ENCODE data around the gene HHAT. TPM values are rescaled to one million over a fixed set of nuclear protein-coding genes. Genes with fewer than 3 reads are reported as not detected.

HHAT gene
- total and polyA plus RNA-seq, 4 donors, result 1.2 to 11.3 (median 3.8) TPM

DNA sequence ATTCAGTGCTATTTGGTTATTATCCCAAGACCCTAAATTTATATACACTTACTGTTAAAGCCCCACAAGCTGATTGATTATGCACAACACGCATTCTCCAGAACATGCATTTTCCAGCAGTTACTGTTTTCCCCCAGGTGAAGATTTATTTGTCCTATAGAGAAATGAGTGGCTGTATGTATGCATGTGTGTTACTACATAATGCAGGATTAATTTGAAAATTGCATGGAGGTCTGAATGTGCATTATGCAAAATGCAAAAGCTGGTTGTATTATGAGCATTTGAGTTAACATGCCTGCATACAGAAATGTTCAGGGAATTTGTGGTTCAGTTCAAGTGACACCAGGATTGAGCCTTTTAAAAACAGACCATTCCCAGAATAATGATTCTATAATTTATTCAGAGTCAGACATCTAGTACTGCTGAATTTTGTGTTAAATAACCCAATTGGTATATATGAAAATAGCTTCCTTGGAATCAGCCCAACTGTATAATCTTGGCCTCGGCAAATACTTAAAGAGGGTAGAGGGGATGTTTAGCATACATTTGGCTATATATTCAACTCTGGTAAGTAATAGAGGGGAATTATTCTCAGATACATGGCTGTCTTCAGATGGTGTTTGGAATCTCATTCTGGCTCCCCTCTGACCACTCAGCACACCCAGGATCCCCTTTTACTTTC is 320.0 kb downstream of the HHAT start:
- peak in 1 of 3 donors; percentile 35 for DNase-seq
- no peaks in the 10 kb centered on the region for H3K36me3 ChIP-seq (ENCODE audit: control insufficient read depth in 4 of 4, insufficient read depth in 4 of 4, low read length in 4 of 4)
- peaks cover 0 to under 1% (median 0%) of the 10 kb centered on the region in 4 donors for H3K9me3 ChIP-seq (ENCODE audit: control insufficient read depth in 4 of 4, insufficient read depth in 3 of 4, low read length in 3 of 4)
- no peak overlapping the region for H3K9ac ChIP-seq (ENCODE audit: insufficient read depth in 1 of 2, low read length in 2 of 2)
- WGBS, 2 donors, result 69 to 91% methylated on average over 2 of the region's 2 CpGs
- ATAC-seq (ENCODE audit: insufficient read depth, low FRiP score), result no peak
- H3K27ac ChIP-seq (ENCODE audit: low read depth in 1 of 2, low read length in 1 of 2), result no peak overlapping the region
- H3K27me3 ChIP-seq (ENCODE audit: control insufficient read depth in 3 of 3, insufficient read depth in 3 of 3, low read length in 2 of 3), result no peaks in the 10 kb centered on the region
- no peak overlapping the region for H3K4me3 ChIP-seq
- TF ChIP-seq, protein P1, sequence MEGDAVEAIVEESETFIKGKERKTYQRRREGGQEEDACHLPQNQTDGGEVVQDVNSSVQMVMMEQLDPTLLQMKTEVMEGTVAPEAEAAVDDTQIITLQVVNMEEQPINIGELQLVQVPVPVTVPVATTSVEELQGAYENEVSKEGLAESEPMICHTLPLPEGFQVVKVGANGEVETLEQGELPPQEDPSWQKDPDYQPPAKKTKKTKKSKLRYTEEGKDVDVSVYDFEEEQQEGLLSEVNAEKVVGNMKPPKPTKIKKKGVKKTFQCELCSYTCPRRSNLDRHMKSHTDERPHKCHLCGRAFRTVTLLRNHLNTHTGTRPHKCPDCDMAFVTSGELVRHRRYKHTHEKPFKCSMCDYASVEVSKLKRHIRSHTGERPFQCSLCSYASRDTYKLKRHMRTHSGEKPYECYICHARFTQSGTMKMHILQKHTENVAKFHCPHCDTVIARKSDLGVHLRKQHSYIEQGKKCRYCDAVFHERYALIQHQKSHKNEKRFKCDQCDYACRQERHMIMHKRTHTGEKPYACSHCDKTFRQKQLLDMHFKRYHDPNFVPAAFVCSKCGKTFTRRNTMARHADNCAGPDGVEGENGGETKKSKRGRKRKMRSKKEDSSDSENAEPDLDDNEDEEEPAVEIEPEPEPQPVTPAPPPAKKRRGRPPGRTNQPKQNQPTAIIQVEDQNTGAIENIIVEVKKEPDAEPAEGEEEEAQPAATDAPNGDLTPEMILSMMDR (IDR thresholded peaks at IDR 0.05; ENCODE audit: control extremely low read depth, extremely low read depth), result no peak
- peaks cover 0 to 34% (median 7%) of the 10 kb centered on the region in 5 donors for H3K4me1 ChIP-seq (ENCODE audit: control insufficient read depth in 5 of 5, insufficient read depth in 5 of 5, low read length in 5 of 5)

GRCh38 chr1:210650403-210650802 is 321.7 kb downstream of the HHAT start:
- WGBS, 2 donors, result 68 to 75% methylated on average over 2 of the region's 2 CpGs
- DNase-seq (peak in 1 of 3 donors; percentile 18), ATAC-seq (ENCODE audit: insufficient read depth, low FRiP score) (no peak)
- Histone ChIP-seq H3K27me3 (ENCODE audit: control insufficient read depth in 3 of 3, insufficient read depth in 3 of 3, low read length in 2 of 3) (no peaks in the 10 kb centered on the region), H3K9me3 (ENCODE audit: control insufficient read depth in 4 of 4, insufficient read depth in 3 of 4, low read length in 3 of 4) (peaks cover 0 to 3% (median 0%) of the 10 kb centered on the region in 4 donors), H3K4me1 (ENCODE audit: control insufficient read depth in 5 of 5, insufficient read depth in 5 of 5, low read length in 5 of 5) (peaks cover 0 to 33% (median 7%) of the 10 kb centered on the region in 5 donors), H3K4me3 (no peak overlapping the region), H3K36me3 (ENCODE audit: control insufficient read depth in 4 of 4, insufficient read depth in 4 of 4, low read length in 4 of 4) (no peaks in the 10 kb centered on the region), H3K9ac (ENCODE audit: insufficient read depth in 1 of 2, low read length in 2 of 2) (no peak overlapping the region), H3K27ac (ENCODE audit: low read depth in 1 of 2, low read length in 1 of 2) (no peak overlapping the region)
- TF ChIP-seq, protein P1 (IDR thresholded peaks at IDR 0.05; ENCODE audit: control extremely low read depth, extremely low read depth), result no peak

GRCh38 chr1:210652329-210652954 is 323.7 kb downstream of the HHAT start:
- no peak for ATAC-seq (ENCODE audit: insufficient read depth, low FRiP score)

More at GRCh38 chr1:210652329-210652954, 323.7 kb downstream of the HHAT start:
- Histone ChIP-seq H3K27ac (ENCODE audit: low read depth in 1 of 2, low read length in 1 of 2) (no peak overlapping the region), H3K9ac (ENCODE audit: insufficient read depth in 1 of 2, low read length in 2 of 2) (no peak overlapping the region), H3K36me3 (ENCODE audit: control insufficient read depth in 4 of 4, insufficient read depth in 4 of 4, low read length in 4 of 4) (no peaks in the 10 kb centered on the region), H3K4me1 (ENCODE audit: control insufficient read depth in 5 of 5, insufficient read depth in 5 of 5, low read length in 5 of 5) (peaks cover 0 to 15% (median 0%) of the 10 kb centered on the region in 5 donors), H3K9me3 (ENCODE audit: control insufficient read depth in 4 of 4, insufficient read depth in 3 of 4, low read length in 3 of 4) (peaks cover 0 to 6% (median 2%) of the 10 kb centered on the region in 4 donors), H3K27me3 (ENCODE audit: control insufficient read depth in 3 of 3, insufficient read depth in 3 of 3, low read length in 2 of 3) (no peaks in the 10 kb centered on the region), H3K4me3 (no peak overlapping the region)
- TF ChIP-seq, protein P1 (IDR thresholded peaks at IDR 0.05; ENCODE audit: control extremely low read depth, extremely low read depth), result no peak
- no peak for DNase-seq
- WGBS, 2 donors, result 86 to 93% methylated on average over 7 of the region's 7 CpGs
